ENCODE results near the gene XRCC2.

DNA sequence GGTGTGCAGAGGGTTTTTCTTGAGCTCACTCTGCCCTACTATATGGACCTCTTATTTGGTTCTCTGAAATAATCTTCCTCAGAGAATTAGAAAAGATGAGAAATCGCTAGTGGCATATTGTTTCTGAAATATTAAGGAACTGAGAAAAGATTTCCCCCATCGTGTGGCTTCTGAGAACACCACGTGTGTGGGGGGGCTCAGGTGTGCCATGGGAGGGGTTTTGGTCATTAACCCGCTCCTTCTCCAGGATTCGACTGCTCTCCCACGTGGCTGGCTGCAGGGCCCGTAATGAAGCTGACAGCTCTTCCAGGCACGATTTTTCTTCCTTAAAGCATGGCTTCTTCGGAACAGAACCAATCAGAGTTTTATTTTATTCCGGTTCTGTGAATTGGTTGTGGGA, 67.7 kb downstream of the XRCC2 start:
- no peak for TF ChIP-seq FOSL1 (IDR thresholded peaks at IDR 0.05; ENCODE audit: insufficient read depth, low read depth, low read length)
- TF ChIP-seq, protein P1, sequence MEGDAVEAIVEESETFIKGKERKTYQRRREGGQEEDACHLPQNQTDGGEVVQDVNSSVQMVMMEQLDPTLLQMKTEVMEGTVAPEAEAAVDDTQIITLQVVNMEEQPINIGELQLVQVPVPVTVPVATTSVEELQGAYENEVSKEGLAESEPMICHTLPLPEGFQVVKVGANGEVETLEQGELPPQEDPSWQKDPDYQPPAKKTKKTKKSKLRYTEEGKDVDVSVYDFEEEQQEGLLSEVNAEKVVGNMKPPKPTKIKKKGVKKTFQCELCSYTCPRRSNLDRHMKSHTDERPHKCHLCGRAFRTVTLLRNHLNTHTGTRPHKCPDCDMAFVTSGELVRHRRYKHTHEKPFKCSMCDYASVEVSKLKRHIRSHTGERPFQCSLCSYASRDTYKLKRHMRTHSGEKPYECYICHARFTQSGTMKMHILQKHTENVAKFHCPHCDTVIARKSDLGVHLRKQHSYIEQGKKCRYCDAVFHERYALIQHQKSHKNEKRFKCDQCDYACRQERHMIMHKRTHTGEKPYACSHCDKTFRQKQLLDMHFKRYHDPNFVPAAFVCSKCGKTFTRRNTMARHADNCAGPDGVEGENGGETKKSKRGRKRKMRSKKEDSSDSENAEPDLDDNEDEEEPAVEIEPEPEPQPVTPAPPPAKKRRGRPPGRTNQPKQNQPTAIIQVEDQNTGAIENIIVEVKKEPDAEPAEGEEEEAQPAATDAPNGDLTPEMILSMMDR (IDR thresholded peaks at IDR 0.05; ENCODE audit: control extremely low read depth in 1 of 3, insufficient read depth in 1 of 3, low read depth in 1 of 3, low read length in 3 of 3) = no peak
- no peak for TF ChIP-seq GTF2F1 (IDR thresholded peaks at IDR 0.05; ENCODE audit: borderline replicate concordance, low read depth, low read length)
- TF ChIP-seq CEBPB (IDR thresholded peaks at IDR 0.05; ENCODE audit: low read depth, low read length) = no peak
- no peak for TF ChIP-seq POLR2A (IDR thresholded peaks at IDR 0.05; ENCODE audit: control extremely low read depth in 1 of 2, low read depth in 2 of 2, low read length in 2 of 2)

Measured in H1 (cell line).